HepG2 (cell line): ENCODE measurements around the gene MTX1. TPM values are rescaled to one million over a fixed set of nuclear protein-coding genes. Genes with fewer than 3 reads are reported as not detected.

ENCODE experiments used
- AHDC1 ChIP-seq: sonication (generic); formaldehyde crosslinking; IDR thresholded peaks from 2 replicates; pipeline ENCODE4 v1.5.1; 2020; ENCODE audit warnings: mild to moderate bottlenecking, missing genetic modification reagents, borderline replicate concordance
- CERS6 ChIP-seq: sonication (generic); formaldehyde crosslinking; IDR thresholded peaks from 2 replicates; pipeline ENCODE4 v1.5.0; 2020; ENCODE audit warnings: missing genetic modification reagents
- CREBL2 ChIP-seq: sonication (generic); formaldehyde crosslinking; IDR thresholded peaks from 2 replicates; pipeline ENCODE4 v1.8.1; 2023; ENCODE audit warnings: missing genetic modification reagents, mild to moderate bottlenecking, borderline replicate concordance
- HMG20B ChIP-seq: conservative IDR thresholded peaks from 2 replicates; pipeline ENCODE4 v1.6.1; 2016; ENCODE audit warnings: missing genetic modification reagents, missing compliant biosample characterization
- RBAK ChIP-seq: sonication (generic); formaldehyde crosslinking; IDR thresholded peaks from 2 replicates; pipeline ENCODE4 v1.5.1; 2020; ENCODE audit warnings: mild to moderate bottlenecking, missing genetic modification reagents
- TBL1XR1 ChIP-seq: fragments of 150-350 bp; IDR thresholded peaks from 2 replicates; pipeline ENCODE4 v1.6.1; 2014; ENCODE audit warnings: borderline replicate concordance, low read length; ENCODE audit not compliant: partially characterized antibody
- TBP ChIP-seq: sonication (generic); formaldehyde crosslinking; IDR thresholded peaks from 2 replicates; pipeline ENCODE4 v1.5.0; 2020; ENCODE audit warnings: missing genetic modification reagents
- ZNF496 ChIP-seq: sonication (generic); formaldehyde crosslinking; IDR thresholded peaks from 2 replicates; pipeline ENCODE4 v1.8.1; 2023; ENCODE audit warnings: mild to moderate bottlenecking, moderate library complexity, missing genetic modification reagents; ENCODE audit not compliant: insufficient replicate concordance
- polyA plus RNA-seq, 8 experiments: library from polyadenylated mRNA; depleted of rRNA in 3 of 8; stranded (reverse) in 7 of 8; unstranded in 1 of 8; fragments of >200 nt; fragmentation: Illumina TruSeq in 4 of 8; extraction: Trizol in 4 of 8; gene quantifications; 2 replicates each; pipeline versions ENCODE4 v1.2.1 to v1.2.3, GENCODE V29; 2011 to 2016; ENCODE audit warnings: low read depth in 4 of 8, missing spikeins in 1 of 8, mixed read lengths in 1 of 8; ENCODE audit not compliant: insufficient read depth in 1 of 8
- total RNA-seq, 5 experiments: library from RNA; depleted of rRNA; stranded (reverse); fragments of >200 nt; fragmentation: Illumina TruSeq; extraction: Trizol; gene quantifications; 2 replicates each; pipeline ENCODE4 v1.2.3, GENCODE V29; 2016; ENCODE audit warnings: low read depth in 1 of 5
- TF ChIP-seq, protein P1 (sequence below), 2 experiments: sonication (generic) in 1 of 2; formaldehyde crosslinking in 1 of 2; IDR thresholded peaks; 2 replicates each; pipeline versions ENCODE4 v1.5.1 to v1.6.1; 2011 to 2020; ENCODE audit warnings: borderline replicate concordance in 1 of 2, low read depth in 1 of 2, low read length in 1 of 2, mild to moderate bottlenecking in 1 of 2, missing genetic modification reagents in 1 of 2, moderate library complexity in 1 of 2
- TF ChIP-seq, protein P2 (sequence below), 2 experiments: sonication (generic) in 1 of 2; formaldehyde crosslinking in 1 of 2; IDR thresholded peaks; 2 replicates each; pipeline versions ENCODE4 v1.4.0 to v1.6.1; 2016 to 2020; ENCODE audit warnings: borderline replicate concordance in 1 of 2, low read depth in 1 of 2, mild to moderate bottlenecking in 1 of 2, missing genetic modification reagents in 1 of 2
- TF ChIP-seq, protein P3 (sequence below): sonication (generic); formaldehyde crosslinking; IDR thresholded peaks from 2 replicates; pipeline ENCODE4 v1.4.0; 2020; ENCODE audit warnings: missing genetic modification reagents

MTX1 gene
- total and polyA plus RNA-seq, 2 of the 13 experiments (the other 11 are each of a cell fraction or from before 2014, with no cell fraction given), result 64.5 to 72.6 TPM

DNA sequence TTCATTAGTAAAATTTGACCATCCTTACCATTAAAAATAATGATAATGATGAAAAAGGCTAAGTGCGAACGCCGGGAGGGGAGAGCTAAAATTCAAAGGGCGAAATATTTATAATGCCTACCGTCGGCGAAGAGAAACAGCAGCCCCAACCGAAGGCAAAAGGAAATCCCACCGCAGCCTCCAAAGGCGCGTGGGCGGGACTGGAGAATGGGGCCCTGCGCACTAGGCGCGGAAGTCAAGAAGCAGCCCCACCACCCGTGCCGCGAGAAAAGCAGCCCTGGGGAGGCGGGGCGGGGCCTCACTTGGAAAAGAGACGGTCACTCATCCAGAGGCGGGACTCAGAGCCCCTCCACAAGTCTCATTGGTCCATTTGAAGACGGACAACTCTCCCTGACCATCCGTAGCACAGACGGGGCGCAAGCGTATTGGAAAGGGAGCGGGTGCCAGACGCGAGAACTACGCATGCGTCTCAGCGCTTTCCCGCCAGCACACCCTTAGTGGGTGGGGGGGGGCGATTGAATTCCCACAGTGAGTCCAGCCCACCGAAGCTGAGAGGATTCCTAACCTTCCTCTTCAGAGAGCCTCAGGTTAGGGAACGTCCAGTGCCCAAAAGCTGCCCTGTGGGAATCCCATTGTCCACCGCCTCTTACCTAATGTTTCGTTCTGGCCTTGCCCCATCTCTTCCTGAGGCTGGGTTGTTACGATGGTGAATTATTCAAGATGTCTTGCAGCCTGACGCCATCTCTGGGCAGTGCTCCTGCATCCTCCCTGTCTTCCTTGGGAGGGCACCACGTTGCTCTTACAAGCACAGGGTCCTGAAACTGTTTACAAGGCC, 19.0 kb downstream of the MTX1 start (continued):
- TF ChIP-seq, protein P1, sequence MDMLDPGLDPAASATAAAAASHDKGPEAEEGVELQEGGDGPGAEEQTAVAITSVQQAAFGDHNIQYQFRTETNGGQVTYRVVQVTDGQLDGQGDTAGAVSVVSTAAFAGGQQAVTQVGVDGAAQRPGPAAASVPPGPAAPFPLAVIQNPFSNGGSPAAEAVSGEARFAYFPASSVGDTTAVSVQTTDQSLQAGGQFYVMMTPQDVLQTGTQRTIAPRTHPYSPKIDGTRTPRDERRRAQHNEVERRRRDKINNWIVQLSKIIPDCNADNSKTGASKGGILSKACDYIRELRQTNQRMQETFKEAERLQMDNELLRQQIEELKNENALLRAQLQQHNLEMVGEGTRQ (IDR thresholded peaks at IDR 0.05; ENCODE audit: low read depth, low read length), result no peak
- TF ChIP-seq, protein P1 (CRISPR knock-in tag; IDR thresholded peaks at IDR 0.05; ENCODE audit: borderline replicate concordance), result no peak
- TF ChIP-seq, protein P2, sequence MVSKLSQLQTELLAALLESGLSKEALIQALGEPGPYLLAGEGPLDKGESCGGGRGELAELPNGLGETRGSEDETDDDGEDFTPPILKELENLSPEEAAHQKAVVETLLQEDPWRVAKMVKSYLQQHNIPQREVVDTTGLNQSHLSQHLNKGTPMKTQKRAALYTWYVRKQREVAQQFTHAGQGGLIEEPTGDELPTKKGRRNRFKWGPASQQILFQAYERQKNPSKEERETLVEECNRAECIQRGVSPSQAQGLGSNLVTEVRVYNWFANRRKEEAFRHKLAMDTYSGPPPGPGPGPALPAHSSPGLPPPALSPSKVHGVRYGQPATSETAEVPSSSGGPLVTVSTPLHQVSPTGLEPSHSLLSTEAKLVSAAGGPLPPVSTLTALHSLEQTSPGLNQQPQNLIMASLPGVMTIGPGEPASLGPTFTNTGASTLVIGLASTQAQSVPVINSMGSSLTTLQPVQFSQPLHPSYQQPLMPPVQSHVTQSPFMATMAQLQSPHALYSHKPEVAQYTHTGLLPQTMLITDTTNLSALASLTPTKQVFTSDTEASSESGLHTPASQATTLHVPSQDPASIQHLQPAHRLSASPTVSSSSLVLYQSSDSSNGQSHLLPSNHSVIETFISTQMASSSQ (IDR thresholded peaks at IDR 0.05; ENCODE audit: low read depth), result no peak
- TF ChIP-seq, protein P2 (CRISPR knock-in tag; IDR thresholded peaks at IDR 0.05; ENCODE audit: borderline replicate concordance), result no peak; the same call in 1 of the 2 replicates
- TF ChIP-seq ZNF496 (no peak), CREBL2 (CRISPR knock-in tag) (no peak), AHDC1 (no peak), HMG20B (CRISPR knock-in tag) (no peak), CERS6 (CRISPR knock-in tag) (no peak), TBP (CRISPR knock-in tag) (no peak), TBL1XR1 (no peak), RBAK (CRISPR knock-in tag) (peak; percentile 65; the same call in 1 of the 2 replicates)
- TF ChIP-seq, protein P3, sequence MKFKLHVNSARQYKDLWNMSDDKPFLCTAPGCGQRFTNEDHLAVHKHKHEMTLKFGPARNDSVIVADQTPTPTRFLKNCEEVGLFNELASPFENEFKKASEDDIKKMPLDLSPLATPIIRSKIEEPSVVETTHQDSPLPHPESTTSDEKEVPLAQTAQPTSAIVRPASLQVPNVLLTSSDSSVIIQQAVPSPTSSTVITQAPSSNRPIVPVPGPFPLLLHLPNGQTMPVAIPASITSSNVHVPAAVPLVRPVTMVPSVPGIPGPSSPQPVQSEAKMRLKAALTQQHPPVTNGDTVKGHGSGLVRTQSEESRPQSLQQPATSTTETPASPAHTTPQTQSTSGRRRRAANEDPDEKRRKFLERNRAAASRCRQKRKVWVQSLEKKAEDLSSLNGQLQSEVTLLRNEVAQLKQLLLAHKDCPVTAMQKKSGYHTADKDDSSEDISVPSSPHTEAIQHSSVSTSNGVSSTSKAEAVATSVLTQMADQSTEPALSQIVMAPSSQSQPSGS (CRISPR knock-in tag), result no peak
